Vagina (tissue), 2 donors: Measurements from ENCODE around the gene REEP3. TPM values are rescaled to one million over a fixed set of nuclear protein-coding genes. Genes with fewer than 3 reads are reported as not detected.

Experiments
- DNase-seq, 2 donors: peaks; one replicate each; pipeline ENCODE4 v3.0.0-alpha.2; 2017; ENCODE audit errors: extremely low spot score in 2 of 2
- H3K27ac ChIP-seq: fragments of 200-600 bp; sonication (generic); one replicate; pipeline ENCODE4 v1.5.1; 2019
- H3K27me3 ChIP-seq: fragments of 200-600 bp; sonication (generic); one replicate; pipeline ENCODE4 v1.5.1; 2019
- H3K36me3 ChIP-seq, 2 donors: fragments of 200-600 bp; sonication (generic); one replicate each; pipeline ENCODE4 v1.5.1; 2017 to 2019
- H3K4me1 ChIP-seq: fragments of 200-600 bp; sonication (generic); one replicate; pipeline ENCODE4 v1.5.1; 2019
- H3K4me3 ChIP-seq, 2 donors: fragments of 200-600 bp; sonication (generic); 1 replicate in 1 of 2; 2 replicates in 1 of 2; pipeline ENCODE4 v1.5.1; 2016 to 2019
- H3K9me3 ChIP-seq: fragments of 200-600 bp; sonication (generic); one replicate; pipeline ENCODE4 v1.5.1; 2019
- CTCF ChIP-seq, 3 experiments: fragments of 450-650 bp in 2 of 3; fragments of 200-600 bp in 1 of 3; sonication (generic) in 1 of 3; IDR thresholded peaks; one replicate each; pipeline ENCODE4 v1.5.1; 2017 to 2019; ENCODE audit warnings: antibody characterized with exemption in 3 of 3, mild to moderate bottlenecking in 2 of 3, moderate library complexity in 2 of 3
- POLR2A ChIP-seq, 2 donors: fragments of 450-650 bp; IDR thresholded peaks; one replicate each; pipeline ENCODE4 v1.6.1; 2017; ENCODE audit warnings: antibody characterized with exemption in 2 of 2, mild to moderate bottlenecking in 2 of 2, moderate library complexity in 2 of 2
- POLR2AphosphoS5 ChIP-seq, 2 donors: sonication (generic); formaldehyde crosslinking; IDR thresholded peaks; one replicate each; pipeline ENCODE4 v1.9.0; 2017; ENCODE audit warnings: antibody characterized with exemption in 2 of 2, mild to moderate bottlenecking in 2 of 2, low read depth in 1 of 2; ENCODE audit not compliant: insufficient read depth in 1 of 2
- intact Hi-C: fragments of 100-400 bp; cut with DNase I; formaldehyde crosslinking; loops from one replicate; pipeline ENCODE4 v1.15.1; 2023
- small RNA-seq: library from RNA; depleted of rRNA; stranded (forward); fragments of <200 nt; gene quantifications from one replicate; pipeline ENCODE3, GENCODE V24; 2016
- total RNA-seq: library from RNA; depleted of rRNA; stranded (reverse); fragments of >200 nt; gene quantifications from one replicate; pipeline ENCODE4 v1.2.3, GENCODE V29; 2016

REEP3 gene
- total RNA-seq, 1 donor from 2014 or later = 41.0 TPM

GRCh38 chr10:63671317-63671937 is 150.2 kb downstream of the REEP3 start:
- DNase-seq = no peak
- Histone ChIP-seq H3K27me3 (no peaks in the 10 kb centered on the region), H3K36me3 (no peaks in the 10 kb centered on the region), H3K4me1 (peaks cover 48% of the 10 kb centered on the region), H3K9me3 (no peaks in the 10 kb centered on the region), H3K27ac (peak overlapping the region; percentile 17), H3K4me3 (no peak overlapping the region)
- TF ChIP-seq CTCF (IDR thresholded peaks at IDR 0.05) (no peak), POLR2AphosphoS5 (IDR thresholded peaks at IDR 0.05; ENCODE audit: insufficient read depth in 1 of 2, low read depth in 1 of 2) (no peak), POLR2A (IDR thresholded peaks at IDR 0.05) (no peak)
- intact Hi-C loops = no loop called here

GRCh38 chr10:63672491-63672890 is 151.3 kb downstream of the REEP3 start:
- Histone ChIP-seq H3K27ac (no peak overlapping the region), H3K36me3 (no peaks in the 10 kb centered on the region), H3K4me3 (no peak overlapping the region), H3K27me3 (no peaks in the 10 kb centered on the region), H3K9me3 (no peaks in the 10 kb centered on the region), H3K4me1 (peaks cover 45% of the 10 kb centered on the region)
- TF ChIP-seq POLR2AphosphoS5 (IDR thresholded peaks at IDR 0.05; ENCODE audit: insufficient read depth in 1 of 2, low read depth in 1 of 2) (no peak), CTCF (IDR thresholded peaks at IDR 0.05) (no peak), POLR2A (IDR thresholded peaks at IDR 0.05) (no peak)
- intact Hi-C loops = no loop called here
- DNase-seq = no peak

GRCh38 chr10:63673246-63673645 is 152.0 kb downstream of the REEP3 start:
- Histone ChIP-seq H3K9me3 (no peaks in the 10 kb centered on the region), H3K27me3 (no peaks in the 10 kb centered on the region), H3K27ac (no peak overlapping the region), H3K36me3 (no peaks in the 10 kb centered on the region), H3K4me3 (no peak overlapping the region), H3K4me1 (peaks cover 38% of the 10 kb centered on the region)
- intact Hi-C loops = no loop called here
- no peak for DNase-seq
- no peak for TF ChIP-seq CTCF (IDR thresholded peaks at IDR 0.05)
- TF ChIP-seq POLR2A (IDR thresholded peaks at IDR 0.05) = no peak
- no peak for TF ChIP-seq POLR2AphosphoS5 (IDR thresholded peaks at IDR 0.05; ENCODE audit: insufficient read depth in 1 of 2, low read depth in 1 of 2)

- Histone ChIP-seq H3K36me3 (no peaks in the 10 kb centered on the region), H3K27ac (no peak overlapping the region), H3K9me3 (no peaks in the 10 kb centered on the region), H3K27me3 (no peaks in the 10 kb centered on the region), H3K4me3 (no peak overlapping the region), H3K4me1 (peaks cover 38% of the 10 kb centered on the region)
- DNase-seq = no peak
- TF ChIP-seq POLR2AphosphoS5 (IDR thresholded peaks at IDR 0.05; ENCODE audit: insufficient read depth in 1 of 2, low read depth in 1 of 2) = no peak
- TF ChIP-seq CTCF (IDR thresholded peaks at IDR 0.05) = no peak
- TF ChIP-seq POLR2A (IDR thresholded peaks at IDR 0.05) = no peak
- intact Hi-C loops = no loop called here
Measured at GRCh38 chr10:63673846-63674245, 152.6 kb downstream of the REEP3 start.

Small RNAs within 50 kb of the gene (small RNA-seq; reads per million reads assigned to genes)
- not detected for gene AC022022.1

Other genes with a start within 250 kb of the REEP3 start
- 105 TPM for gene JMJD1C, start 55.4 kb upstream of the REEP3 start, total RNA-seq